Esophagus muscularis mucosa (tissue), 4 donors: ENCODE measurements around the gene RGS16. TPM values are rescaled to one million over a fixed set of nuclear protein-coding genes. Genes with fewer than 3 reads are reported as not detected.

Experiments used
- DNase-seq: peaks from one replicate; pipeline ENCODE4 v3.0.0-alpha.2; 2017; ENCODE audit errors: extremely low spot score
- H3K27ac ChIP-seq, 4 donors: fragments of 200-600 bp; sonication (generic); replicated peaks in 1 of 4; 1 replicate in 3 of 4; 2 replicates in 1 of 4; pipeline ENCODE4 v1.5.1; 2016 to 2019; ENCODE audit warnings: mild to moderate bottlenecking in 1 of 4
- H3K27me3 ChIP-seq, 4 donors: fragments of 200-600 bp; sonication (generic); one replicate each; pipeline versions ENCODE4 v1.5.1 to v1.6.0; 2016 to 2019
- H3K36me3 ChIP-seq, 4 donors: fragments of 200-600 bp; sonication (generic); one replicate each; pipeline ENCODE4 v1.5.1; 2016 to 2019
- H3K4me1 ChIP-seq, 4 donors: fragments of 200-600 bp; sonication (generic); one replicate each; pipeline ENCODE4 v1.5.1; 2016 to 2019
- H3K4me3 ChIP-seq, 4 donors: fragments of 200-600 bp; sonication (generic); 1 replicate in 2 of 4; 2 replicates in 2 of 4; pipeline ENCODE4 v1.5.1; 2016 to 2019; ENCODE audit warnings: mild to moderate bottlenecking in 4 of 4, moderate library complexity in 1 of 4
- H3K9me3 ChIP-seq, 4 donors: fragments of 200-600 bp; sonication (generic); 1 replicate in 3 of 4; 2 replicates in 1 of 4; pipeline ENCODE4 v1.5.1; 2016 to 2019
- CTCF ChIP-seq, 3 experiments: fragments of 200-600 bp in 2 of 3; fragments of 450-650 bp in 1 of 3; sonication (generic) in 2 of 3; IDR thresholded peaks; one replicate each; pipeline ENCODE4 v1.5.1; 2017 to 2019; ENCODE audit warnings: antibody characterized with exemption in 3 of 3, mild to moderate bottlenecking in 2 of 3, moderate library complexity in 1 of 3
- EP300 ChIP-seq: sonication (generic); formaldehyde crosslinking; IDR thresholded peaks from one replicate; pipeline ENCODE4 v1.6.1; 2017; ENCODE audit warnings: antibody characterized with exemption
- POLR2A ChIP-seq: fragments of 450-650 bp; IDR thresholded peaks from one replicate; pipeline ENCODE4 v1.6.1; 2017; ENCODE audit warnings: antibody characterized with exemption, moderate library complexity, mild to moderate bottlenecking, low read depth
- POLR2AphosphoS5 ChIP-seq, 2 donors: sonication (generic); formaldehyde crosslinking; IDR thresholded peaks; one replicate each; pipeline ENCODE4 v1.6.1; 2017; ENCODE audit warnings: antibody characterized with exemption in 2 of 2
- WGBS: methylation state at CpG from one replicate; pipeline ENCODE4 v1.1.5; 2018; 5-methylcytosine and 5-hydroxymethylcytosine counted together
- intact Hi-C: fragments of 100-400 bp; cut with DNase I; formaldehyde crosslinking; loops from one replicate; pipeline ENCODE4 v1.15.1; 2023
- total RNA-seq, 4 donors: library from RNA; depleted of rRNA; stranded (reverse); fragments of >200 nt; gene quantifications; one replicate each; pipeline versions ENCODE4 v1.1.0 to v1.2.1, GENCODE V29; 2016

The RGS16 gene
- total RNA-seq, 4 donors from 2014 or later: 0.83 to 19.7 (median 2.2) TPM

GRCh38 chr1:182649041-182649440, 44.9 kb upstream of the RGS16 start:
- Histone ChIP-seq H3K27ac (no peak overlapping the region), H3K4me3 (no peak overlapping the region), H3K9me3 (no peaks in the 10 kb centered on the region), H3K4me1 (no peaks in the 10 kb centered on the region), H3K36me3 (no peaks in the 10 kb centered on the region), H3K27me3 (no peaks in the 10 kb centered on the region)
- intact Hi-C loops: no loop called here
- WGBS: 94% methylated on average over 7 of the region's 7 CpGs
- no peak for TF ChIP-seq POLR2AphosphoS5 (IDR thresholded peaks at IDR 0.05)
- no peak for TF ChIP-seq POLR2A
- no peak for DNase-seq

- Histone ChIP-seq H3K36me3 (no peaks in the 10 kb centered on the region), H3K4me3 (no peak overlapping the region), H3K27ac (no peak overlapping the region), H3K4me1 (no peaks in the 10 kb centered on the region), H3K27me3 (no peaks in the 10 kb centered on the region), H3K9me3 (no peaks in the 10 kb centered on the region)
- no peak for DNase-seq
- intact Hi-C loops: no loop called here
- WGBS: 42% methylated on average over 2 of the region's 2 CpGs
- no peak for TF ChIP-seq POLR2A
- no peak for TF ChIP-seq EP300
- TF ChIP-seq POLR2AphosphoS5 (IDR thresholded peaks at IDR 0.05): no peak
- no peak for TF ChIP-seq CTCF (IDR thresholded peaks at IDR 0.05)
These were observed 42.5 kb upstream of the RGS16 start for GRCh38 chr1:182646739-182647138.

GRCh38 chr1:182644886-182645285, 40.7 kb upstream of the RGS16 start:
- Histone ChIP-seq H3K27me3 (no peaks in the 10 kb centered on the region), H3K36me3 (no peaks in the 10 kb centered on the region), H3K4me1 (no peaks in the 10 kb centered on the region), H3K4me3 (no peak overlapping the region), H3K27ac (no peak overlapping the region), H3K9me3 (no peaks in the 10 kb centered on the region)
- TF ChIP-seq CTCF (IDR thresholded peaks at IDR 0.05) (no peak), EP300 (no peak), POLR2A (no peak), POLR2AphosphoS5 (IDR thresholded peaks at IDR 0.05) (no peak)
- WGBS: 75% methylated on average over 4 of the region's 4 CpGs
- no peak for DNase-seq
- intact Hi-C loops: no loop called here

GRCh38 chr1:182643699-182644098, 39.5 kb upstream of the RGS16 start:
- Histone ChIP-seq H3K4me3 (no peak overlapping the region), H3K36me3 (no peaks in the 10 kb centered on the region), H3K9me3 (no peaks in the 10 kb centered on the region), H3K27ac (no peak overlapping the region), H3K4me1 (no peaks in the 10 kb centered on the region), H3K27me3 (no peaks in the 10 kb centered on the region)
- TF ChIP-seq CTCF (IDR thresholded peaks at IDR 0.05): no peak
- no peak for TF ChIP-seq EP300
- no peak for TF ChIP-seq POLR2AphosphoS5 (IDR thresholded peaks at IDR 0.05)
- TF ChIP-seq POLR2A: no peak
- 92% methylated on average over 2 of the region's 3 CpGs for WGBS
- intact Hi-C loops: no loop called here
- no peak for DNase-seq

- no peak overlapping the region for H3K4me3 ChIP-seq
- no peak for DNase-seq
- H3K27me3 ChIP-seq: no peaks in the 10 kb centered on the region
- no peaks in the 10 kb centered on the region for H3K4me1 ChIP-seq
- no peak for TF ChIP-seq POLR2A
- TF ChIP-seq EP300: no peak
- no peak for TF ChIP-seq CTCF (IDR thresholded peaks at IDR 0.05)
- no peak for TF ChIP-seq POLR2AphosphoS5 (IDR thresholded peaks at IDR 0.05)
- H3K36me3 ChIP-seq: no peaks in the 10 kb centered on the region
- 93% methylated on average over 8 of the region's 8 CpGs for WGBS
- H3K9me3 ChIP-seq: no peaks in the 10 kb centered on the region
- intact Hi-C loops: no loop called here
- H3K27ac ChIP-seq: no peak overlapping the region
These were observed 38.3 kb upstream of the RGS16 start for GRCh38 chr1:182642461-182642860.
